Activated CD4-positive, alpha-beta memory T cell treated with anti-CD3 and anti-CD28 coated beads, Interleukin-2, amount 10 ng/mL, durations not matched to agents 7 days and 5 days (primary cell): ENCODE results near the gene IGBP1. TPM values are rescaled to one million over a fixed set of nuclear protein-coding genes. Genes with fewer than 3 reads are reported as not detected.
"Not testable (repeated sequence)": the region's sequence is repeated elsewhere in the genome, so short reads cannot be mapped to it uniquely, and the experiment has no call there.

ENCODE experiments used
- CTCF ChIA-PET: fragments of 350-600 bp; sonication (Branson Sonifier 250); formaldehyde crosslinking; loops from one replicate; lab custom pipeline; 2021; ENCODE audit warnings: antibody characterized with exemption, inconsistent platforms; lab: Charles Lee
- POLR2A ChIA-PET: fragments of 350-600 bp; sonication (Branson Sonifier 250); formaldehyde crosslinking; loops from one replicate; lab custom pipeline; 2021; ENCODE audit warnings: antibody characterized with exemption; lab: Charles Lee
- DNase-seq: peaks from one replicate; pipeline ENCODE4 v3.0.0-alpha.2; 2020
- H3K27ac Mint-ChIP-seq: one replicate; pipeline ENCODE4 v1.8.0; 2021; ENCODE audit warnings: mild to moderate bottlenecking, mixed read lengths
- H3K27me3 Mint-ChIP-seq: one replicate; pipeline ENCODE4 v1.8.0; 2021; ENCODE audit warnings: mixed read lengths
- H3K36me3 Mint-ChIP-seq: one replicate; pipeline ENCODE4 v1.8.0; 2021; ENCODE audit warnings: low read depth, mixed read lengths
- H3K4me1 Mint-ChIP-seq: one replicate; pipeline ENCODE4 v1.8.0; 2021; ENCODE audit warnings: mixed read lengths
- H3K4me3 Mint-ChIP-seq: one replicate; pipeline ENCODE4 v1.8.0; 2021; ENCODE audit warnings: mild to moderate bottlenecking, mixed read lengths
- H3K9me3 Mint-ChIP-seq: one replicate; pipeline ENCODE4 v1.8.0; 2021; ENCODE audit warnings: mixed read lengths
- total RNA-seq, 2 experiments: library from RNA; stranded (reverse); gene quantifications; one replicate each; pipeline ENCODE4 v1.2.3, GENCODE V29; 2021

Gene IGBP1
- total RNA-seq, 2 experiments from 2014 or later: 63.2 to 65.6 TPM

DNA sequence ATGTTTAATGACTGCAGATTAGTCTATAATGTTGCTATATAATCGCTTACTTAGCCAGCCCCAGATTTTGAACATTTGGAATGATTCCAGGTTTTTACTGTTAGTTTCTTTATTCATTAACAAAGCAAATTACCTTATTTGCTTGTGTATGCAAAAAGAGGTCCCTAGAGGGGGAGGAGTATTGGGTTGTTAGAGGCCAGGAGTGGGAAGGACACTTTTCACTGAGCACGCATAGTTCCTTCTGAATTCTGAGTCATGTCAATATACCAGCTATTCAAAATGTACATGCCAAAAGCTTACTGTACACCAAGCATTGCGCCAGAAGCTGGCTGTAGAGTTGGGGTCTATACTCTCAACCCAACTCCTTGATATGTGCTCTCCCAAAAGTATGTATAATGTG is 39.0 kb downstream of the IGBP1 start:
- H3K27ac Mint-ChIP-seq: no peak overlapping the region
- CTCF ChIA-PET: no interaction called here
- H3K4me1 Mint-ChIP-seq: peaks cover 19% of the 10 kb centered on the region
- peaks cover 4% of the 10 kb centered on the region for H3K36me3 Mint-ChIP-seq
- no peaks in the 10 kb centered on the region for H3K9me3 Mint-ChIP-seq
- H3K27me3 Mint-ChIP-seq: no peaks in the 10 kb centered on the region
- POLR2A ChIA-PET: no interaction called here
- no peak overlapping the region for H3K4me3 Mint-ChIP-seq
- DNase-seq: no peak

DNA sequence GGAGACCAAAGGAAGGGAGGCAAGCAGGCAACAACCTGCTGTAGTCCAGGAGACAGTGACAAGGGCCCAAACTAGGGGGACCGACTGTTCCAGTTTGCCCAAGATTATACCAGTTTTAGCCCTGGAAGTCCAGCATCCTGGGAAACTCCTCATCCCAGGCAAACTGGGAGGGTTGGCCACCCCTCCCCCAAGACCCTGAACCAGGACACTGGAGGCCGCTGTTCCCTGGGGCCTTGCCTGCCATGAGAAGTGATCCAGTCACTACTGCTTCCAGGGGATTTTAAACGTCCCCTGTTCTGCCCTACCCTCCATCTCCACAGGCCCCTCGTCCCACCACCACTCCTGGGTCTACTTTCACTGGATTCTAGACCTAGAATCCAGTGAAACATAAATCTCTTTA is 39.7 kb downstream of the IGBP1 start:
- ChIA-PET CTCF (no interaction called here), POLR2A (no interaction called here)
- Mint-ChIP-seq H3K4me3 (no peak overlapping the region), H3K4me1 (peaks cover 20% of the 10 kb centered on the region), H3K36me3 (no peaks in the 10 kb centered on the region), H3K9me3 (no peaks in the 10 kb centered on the region), H3K27ac (no peak overlapping the region), H3K27me3 (no peaks in the 10 kb centered on the region)
- no peak for DNase-seq

- Mint-ChIP-seq H3K4me3 (no peak overlapping the region), H3K36me3 (no peaks in the 10 kb centered on the region), H3K27ac (no peak overlapping the region), H3K4me1 (peaks cover 23% of the 10 kb centered on the region), H3K9me3 (no peaks in the 10 kb centered on the region), H3K27me3 (no peaks in the 10 kb centered on the region)
- POLR2A ChIA-PET: no interaction called here
- CTCF ChIA-PET: interaction anchor here (1.5 kb wide), 1 partner anchor 41 kb away, joined by 4 read pairs; no protein-coding TSS in a partner anchor
- no peak for DNase-seq
Observed at GRCh38 chrX:70174754-70175153, 41.5 kb downstream of the IGBP1 start.

DNA sequence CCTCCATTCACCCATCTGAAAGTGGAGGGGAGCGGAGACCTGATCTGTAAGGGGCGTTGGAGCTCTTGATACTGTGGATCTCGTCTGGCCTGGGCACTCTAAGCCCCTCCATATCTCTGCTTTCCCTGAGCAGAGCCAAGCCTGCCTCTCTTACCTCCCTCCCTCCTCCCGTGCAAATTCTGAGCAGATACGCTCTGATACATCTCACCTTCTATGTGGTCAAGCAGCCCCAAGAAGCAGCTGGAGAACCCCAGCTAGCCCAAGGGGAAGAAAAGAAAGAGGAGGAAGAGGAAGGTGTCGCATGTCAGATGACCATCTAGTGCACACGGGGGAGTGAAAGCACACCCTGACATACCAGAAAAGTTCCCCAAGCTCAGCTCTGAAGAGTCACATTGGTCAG is 42.1 kb downstream of the IGBP1 start:
- Mint-ChIP-seq H3K9me3 (no peaks in the 10 kb centered on the region), H3K4me3 (no peak overlapping the region), H3K4me1 (peaks cover 23% of the 10 kb centered on the region), H3K27me3 (no peaks in the 10 kb centered on the region), H3K36me3 (no peaks in the 10 kb centered on the region), H3K27ac (no peak overlapping the region)
- ChIA-PET CTCF (no interaction called here), POLR2A (no interaction called here)
- DNase-seq: no peak

DNA sequence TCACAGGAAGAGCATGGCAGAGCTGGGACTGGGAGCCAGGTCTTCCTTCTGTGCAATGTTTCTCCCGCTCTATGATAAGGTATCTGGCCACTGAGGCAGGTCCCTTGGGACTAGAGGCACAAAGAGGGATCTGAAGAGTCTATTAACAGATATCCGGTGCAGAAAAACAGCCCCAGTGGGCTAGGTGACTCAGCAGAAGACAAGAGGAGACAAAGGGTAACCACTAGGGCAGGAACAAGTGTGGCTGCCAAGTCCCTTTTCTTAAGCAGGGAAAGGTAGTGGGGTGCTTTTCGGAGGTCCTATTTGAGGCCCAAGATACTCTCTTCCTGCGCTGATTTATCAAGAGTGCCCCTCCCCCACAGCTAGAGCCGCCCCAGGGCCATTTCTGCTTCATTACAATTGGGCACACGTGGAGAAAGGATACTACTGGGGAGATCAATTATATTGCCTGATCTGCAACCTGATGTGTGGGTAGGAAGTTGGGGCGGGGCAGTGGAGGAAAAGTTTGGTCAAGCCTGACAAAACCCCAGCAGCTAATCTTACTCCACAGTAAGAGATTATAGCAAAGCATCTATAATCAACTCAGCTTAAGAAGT is 43.8 kb downstream of the IGBP1 start, which contains the start of gene DGAT2L6:
DGAT2L6 (plus strand) TSS at position 546 of the 596 bp plus-strand sequence. CDS start 100 bp downstream, outside the sequence.
- Mint-ChIP-seq H3K4me3 (no peak within 1 kb of the TSS), H3K9me3 (no peaks in the 10 kb centered on the region), H3K27me3 (no peaks in the 10 kb centered on the region), H3K4me1 (peaks cover 23% of the 10 kb centered on the region), H3K36me3 (no peaks in the 10 kb centered on the region), H3K27ac (peak within 1 kb of the TSS; percentile 23)
- ChIA-PET POLR2A (no interaction called here), CTCF (no interaction called here)
- no peak for DNase-seq

GRCh38 chrX:70183091-70183490 is 49.8 kb downstream of the IGBP1 start:
- Mint-ChIP-seq H3K9me3 (no peaks in the 10 kb centered on the region), H3K4me1 (peaks cover 2% of the 10 kb centered on the region), H3K27ac (no peak overlapping the region), H3K36me3 (no peaks in the 10 kb centered on the region), H3K27me3 (peaks cover 3% of the 10 kb centered on the region), H3K4me3 (no peak overlapping the region)
- CTCF ChIA-PET: no interaction called here
- DNase-seq: no peak
- POLR2A ChIA-PET: no interaction called here

GRCh38 chrX:70190225-70190624 is 57.0 kb downstream of the IGBP1 start:
- DNase-seq: no peak
- no peaks in the 10 kb centered on the region for H3K4me1 Mint-ChIP-seq
- no peaks in the 10 kb centered on the region for H3K36me3 Mint-ChIP-seq
- H3K4me3 Mint-ChIP-seq: no peak overlapping the region
- POLR2A ChIA-PET: no interaction called here
- CTCF ChIA-PET: no interaction called here
- H3K9me3 Mint-ChIP-seq: no peaks in the 10 kb centered on the region
- no peak overlapping the region for H3K27ac Mint-ChIP-seq
- H3K27me3 Mint-ChIP-seq: peaks cover 13% of the 10 kb centered on the region

GRCh38 chrX:70196961-70197720 is 63.9 kb downstream of the IGBP1 start:
- no peaks in the 10 kb centered on the region for H3K9me3 Mint-ChIP-seq
- ChIA-PET POLR2A (no interaction called here), CTCF (interaction anchor here (1.5 kb wide), 1 partner anchor 93 kb away, joined by 3 read pairs; the partner anchor contains the start of genes KIF4A and PDZD11)
- H3K27ac Mint-ChIP-seq: no peak overlapping the region
- no peak overlapping the region for H3K4me3 Mint-ChIP-seq
- no peaks in the 10 kb centered on the region for H3K36me3 Mint-ChIP-seq
- H3K27me3 Mint-ChIP-seq: peaks cover 4% of the 10 kb centered on the region
- peak; percentile 60 for DNase-seq
- H3K4me1 Mint-ChIP-seq: peaks cover 4% of the 10 kb centered on the region

- H3K4me1 Mint-ChIP-seq: peaks cover 4% of the 10 kb centered on the region
- ChIA-PET CTCF (no interaction called here), POLR2A (no interaction called here)
- H3K27ac Mint-ChIP-seq: no peak overlapping the region
- no peaks in the 10 kb centered on the region for H3K36me3 Mint-ChIP-seq
- no peak overlapping the region for H3K4me3 Mint-ChIP-seq
- no peaks in the 10 kb centered on the region for H3K9me3 Mint-ChIP-seq
- no peak for DNase-seq
- H3K27me3 Mint-ChIP-seq: peaks cover 5% of the 10 kb centered on the region
Observed at GRCh38 chrX:70201732-70202131, 68.5 kb downstream of the IGBP1 start.

- H3K36me3 Mint-ChIP-seq: no peaks in the 10 kb centered on the region
- ChIA-PET POLR2A (no interaction called here), CTCF (no interaction called here)
- no peaks in the 10 kb centered on the region for H3K4me1 Mint-ChIP-seq
- no peak overlapping the region for H3K27ac Mint-ChIP-seq
- peaks cover 6% of the 10 kb centered on the region for H3K27me3 Mint-ChIP-seq
- no peaks in the 10 kb centered on the region for H3K9me3 Mint-ChIP-seq
- no peak for DNase-seq
- H3K4me3 Mint-ChIP-seq: no peak overlapping the region
Observed at GRCh38 chrX:70208479-70208878, 75.2 kb downstream of the IGBP1 start.

DNA sequence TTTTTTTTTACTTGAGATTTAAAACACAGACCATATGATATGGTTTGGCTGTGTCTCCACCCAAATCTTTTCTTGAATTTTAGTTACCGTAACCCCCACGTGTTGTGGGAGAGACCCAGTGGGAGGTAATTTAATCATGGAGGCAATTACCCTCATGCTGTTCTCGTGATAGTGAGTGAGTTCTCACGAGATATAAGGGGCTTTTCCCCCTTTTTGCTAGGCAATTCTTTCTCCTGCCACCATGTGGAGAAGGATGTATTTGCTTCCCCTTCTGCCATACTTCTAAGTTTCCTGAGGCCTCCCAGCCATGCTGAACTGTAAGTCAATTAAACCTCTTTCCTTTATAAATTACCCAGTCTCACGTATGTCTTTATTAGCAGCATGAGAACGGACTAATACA is 76.3 kb downstream of the IGBP1 start:
- H3K36me3 Mint-ChIP-seq, H3K9me3 Mint-ChIP-seq, H3K4me1 Mint-ChIP-seq, H3K4me3 Mint-ChIP-seq, CTCF ChIA-PET, H3K27ac Mint-ChIP-seq, DNase-seq, H3K27me3 Mint-ChIP-seq, POLR2A ChIA-PET: not testable (repeated sequence)
